AG20443 (cell line): Measurements from ENCODE around the gene SH2B3.
"Not testable (repeated sequence)": the region's sequence is repeated elsewhere in the genome, so short reads cannot be mapped to it uniquely, and the experiment has no call there.

ENCODE experiments used
- DNase-seq: peaks from one replicate; pipeline ENCODE4 v3.0.0; 2012; ENCODE audit warnings: low spot score, mixed read lengths

Gene SH2B3

DNA sequence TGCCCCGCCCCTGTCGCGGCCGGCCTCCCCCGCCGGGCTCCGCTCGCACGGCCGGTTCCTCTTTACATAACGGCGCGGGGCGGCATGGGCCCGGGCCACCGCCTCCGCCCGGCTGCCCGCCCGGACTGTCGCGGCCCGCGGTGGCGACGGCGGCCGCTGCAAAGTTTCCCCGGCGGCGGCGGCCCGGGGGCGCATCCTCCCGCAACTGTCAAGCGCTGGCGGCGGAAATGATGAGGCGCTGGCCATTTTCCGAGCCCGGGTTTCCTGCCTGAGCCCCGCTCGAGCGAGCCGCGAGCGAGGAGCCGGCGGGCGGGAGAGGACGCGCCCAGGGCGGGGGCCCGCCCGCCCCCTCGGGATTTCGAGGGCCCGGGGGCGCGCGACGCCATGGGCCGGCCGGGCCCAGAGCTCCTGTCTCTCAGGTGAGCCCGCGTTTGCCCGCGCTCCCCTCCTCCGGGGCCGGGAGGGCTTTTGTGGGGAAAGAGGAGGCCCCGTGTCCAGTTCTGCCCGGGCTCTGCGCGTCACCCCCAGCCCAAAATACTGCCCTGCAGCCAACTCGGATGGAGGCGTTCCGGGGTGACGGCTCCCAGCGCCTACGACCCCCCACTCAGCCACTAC, at the start of gene SH2B3:
Gene SH2B3 (plus strand): TSS at position 65 of the 615 bp plus-strand sequence. CDS start 12,223 bp downstream, outside the sequence.
- DNase-seq, result no peak

DNA sequence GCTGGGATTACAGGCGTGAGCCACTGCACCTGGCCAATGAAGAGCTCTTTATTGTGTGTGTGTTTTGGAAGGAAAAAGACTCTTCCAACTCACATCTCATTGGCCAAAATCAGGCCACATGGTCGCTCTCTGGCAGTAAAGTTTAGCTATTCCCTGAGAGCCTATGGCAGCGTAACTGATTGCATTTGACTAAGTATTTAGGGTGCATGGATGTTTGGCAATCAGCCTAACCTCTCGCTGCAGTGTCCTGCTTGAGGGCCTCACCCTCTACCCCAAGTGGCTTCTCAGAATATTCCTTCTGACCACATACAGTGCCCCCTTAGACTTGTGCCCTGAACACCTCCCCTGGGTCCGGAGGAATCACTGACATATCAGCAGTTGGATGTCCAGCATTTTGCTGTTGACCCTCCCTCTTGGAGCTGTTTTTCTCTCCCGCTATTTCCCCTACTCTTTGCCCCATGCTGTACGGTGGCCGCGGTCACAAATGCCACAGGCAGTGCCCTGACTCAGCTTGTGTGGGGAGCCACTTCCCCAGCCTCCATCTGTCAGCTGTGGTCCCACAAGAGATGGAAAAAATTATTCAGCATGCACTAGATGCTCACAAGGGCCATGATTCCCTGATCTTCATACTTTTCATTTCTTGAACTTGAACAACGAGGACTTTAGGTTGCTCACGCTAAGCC, 46.4 kb upstream of the SH2B3 start:
- no peak for DNase-seq

DNA sequence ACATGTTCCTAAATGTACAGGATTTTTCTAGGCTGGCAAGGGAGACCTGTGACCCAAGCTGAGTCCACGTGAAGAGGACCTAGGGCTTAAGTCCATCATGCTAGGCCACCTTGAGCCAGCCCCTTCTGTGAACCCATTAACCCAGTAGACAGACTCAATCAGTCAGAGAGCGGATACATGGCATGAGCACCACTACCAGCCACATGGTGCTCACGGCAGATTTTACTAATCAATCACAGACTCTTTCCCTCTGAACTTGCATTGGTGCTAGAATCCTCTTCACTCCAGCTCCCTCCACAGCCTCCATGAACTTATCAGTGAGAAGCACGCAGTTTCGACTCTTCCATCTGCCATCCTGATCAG, 45.8 kb upstream of the SH2B3 start:
- DNase-seq, result no peak

GRCh38 chr12:111360325-111360930, 45.3 kb upstream of the SH2B3 start:
- no peak for DNase-seq

GRCh38 chr12:111361073-111361716, 44.5 kb upstream of the SH2B3 start:
- no peak for DNase-seq

GRCh38 chr12:111361717-111362576, 43.8 kb upstream of the SH2B3 start:
- no peak for DNase-seq

GRCh38 chr12:111362687-111363475, 42.8 kb upstream of the SH2B3 start:
- DNase-seq, result no peak

DNA sequence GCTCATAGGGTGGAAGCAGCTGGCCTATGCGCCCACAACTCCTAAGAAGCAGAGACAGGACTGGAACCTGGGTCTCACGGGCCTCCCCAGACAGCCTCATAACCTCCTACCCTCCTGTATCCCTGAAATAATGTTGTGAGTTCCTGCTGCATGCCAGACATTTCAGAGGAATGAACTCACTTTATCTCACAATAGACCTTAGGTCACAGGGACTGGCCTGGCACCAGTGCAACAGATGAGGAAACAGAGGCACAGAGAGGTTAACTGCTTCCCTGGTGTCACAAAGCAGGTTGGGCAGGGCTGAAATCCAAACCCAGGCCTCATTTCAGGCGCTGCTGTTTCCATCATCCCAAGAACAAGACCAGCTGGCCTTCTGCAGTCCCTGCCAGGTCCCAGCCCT, 42.1 kb upstream of the SH2B3 start:
- DNase-seq, result peak; percentile 69

DNA sequence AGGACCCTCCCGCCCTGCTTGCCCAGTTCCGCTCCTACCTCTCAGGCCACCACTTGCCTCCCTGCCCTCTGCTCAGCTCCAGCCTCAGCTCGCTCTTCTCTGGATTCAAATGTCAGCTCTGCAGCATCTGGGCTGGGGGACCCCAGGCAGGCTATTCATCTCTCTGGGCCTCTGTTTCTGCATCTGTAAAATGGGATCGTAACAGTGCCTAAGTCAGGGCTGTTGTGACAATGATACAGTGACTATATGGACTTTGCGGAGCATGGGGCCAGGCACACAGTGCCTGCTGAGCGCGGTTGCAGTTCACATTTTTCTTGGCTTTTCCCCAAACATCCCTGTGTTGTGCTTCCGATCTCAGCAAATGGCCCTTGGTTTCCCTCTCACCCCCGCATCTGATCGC, 39.6 kb upstream of the SH2B3 start:
- DNase-seq, result no peak

GRCh38 chr12:111366583-111366982, 39.1 kb upstream of the SH2B3 start:
- no peak for DNase-seq

- no peak for DNase-seq
Measured at GRCh38 chr12:111367661-111368221, 38.0 kb upstream of the SH2B3 start.

DNA sequence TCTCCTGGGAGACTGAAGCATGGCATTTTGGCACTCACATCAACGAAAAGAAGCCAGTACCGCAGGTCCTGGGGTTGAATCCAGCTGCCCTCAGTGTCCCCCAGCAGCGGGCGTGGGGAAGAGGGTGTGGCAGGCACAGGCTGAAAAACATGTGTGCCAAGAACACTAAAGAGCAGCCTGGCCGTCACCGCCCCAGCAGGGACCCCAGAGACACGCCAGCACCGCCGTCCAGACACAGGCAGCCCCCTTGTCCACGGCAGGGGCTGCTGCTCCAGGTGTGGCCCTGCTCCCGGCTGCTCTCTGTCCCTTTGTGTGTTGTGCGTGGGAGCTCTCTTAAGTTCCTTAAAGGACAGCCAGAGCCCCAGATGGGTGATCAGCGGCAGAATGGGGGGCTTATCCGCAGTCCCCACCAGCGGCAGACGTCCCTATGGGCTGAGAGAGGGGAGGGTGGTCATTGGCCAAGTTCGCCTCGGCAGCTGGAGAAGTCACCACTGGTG, 37.4 kb upstream of the SH2B3 start:
- peak; percentile 51 for DNase-seq

GRCh38 chr12:111368788-111369495, 36.8 kb upstream of the SH2B3 start, which contains the start of gene PHETA1:
Gene PHETA1 (minus strand): TSS chr12:111369095. CDS start chr12:111363427, 5,668 bp downstream.
- DNase-seq, result peak; percentile 98

- DNase-seq, result no peak
Measured at GRCh38 chr12:111369496-111370220, 36.1 kb upstream of the SH2B3 start.

DNA sequence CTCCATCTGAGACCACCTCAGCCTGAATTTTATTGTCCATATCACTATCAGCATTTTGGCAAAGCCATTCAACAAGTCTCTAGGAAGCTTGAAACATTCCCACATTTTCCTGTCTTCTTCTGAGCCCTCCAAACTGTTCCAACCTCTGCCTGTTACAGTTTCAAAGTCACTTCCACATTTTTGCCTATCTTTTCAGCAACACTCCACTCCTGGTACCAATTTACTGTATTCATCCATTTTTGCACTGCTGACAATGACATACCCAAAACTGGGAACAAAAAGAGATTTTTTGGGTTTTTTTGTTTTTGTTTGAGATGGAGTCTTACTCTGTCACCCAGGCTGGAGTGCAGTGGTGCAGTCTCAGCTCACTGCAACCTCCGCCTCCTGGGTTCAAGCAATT, 32.5 kb upstream of the SH2B3 start:
- not testable (repeated sequence) for DNase-seq

GRCh38 chr12:111377440-111377839, 28.3 kb upstream of the SH2B3 start:
- DNase-seq, result no peak

DNA sequence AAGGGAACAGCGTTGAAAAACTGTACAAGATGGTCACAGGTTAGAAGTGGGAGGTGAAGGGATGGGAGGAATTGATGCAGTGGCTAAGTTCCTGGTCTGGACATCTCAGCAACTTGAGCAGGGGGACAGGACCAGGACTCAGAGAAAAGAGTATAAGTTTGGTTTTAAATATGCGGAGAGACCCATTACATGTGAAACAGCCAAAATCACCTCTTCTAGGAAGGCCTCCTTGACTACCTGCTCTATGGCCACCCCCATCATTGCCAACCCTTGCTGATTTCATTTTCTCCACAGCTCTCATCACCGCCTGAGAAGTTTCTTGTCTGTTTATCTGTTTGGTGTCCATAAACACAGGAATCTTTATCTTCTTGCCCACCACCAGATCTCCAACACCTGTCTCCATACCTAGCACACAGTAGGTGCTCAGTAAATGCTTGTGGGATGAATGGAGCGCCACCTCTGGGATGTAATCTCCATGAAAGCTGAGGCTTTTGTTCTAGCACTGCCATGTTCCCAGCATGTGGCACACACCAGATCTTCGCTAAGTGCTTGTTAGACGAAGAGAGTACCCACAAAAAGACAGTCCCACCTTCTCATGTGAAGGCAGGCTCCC, 25.7 kb upstream of the SH2B3 start:
- DNase-seq, result no peak

- DNase-seq, result no peak
Measured at GRCh38 chr12:111384596-111384995, 21.1 kb upstream of the SH2B3 start.

DNA sequence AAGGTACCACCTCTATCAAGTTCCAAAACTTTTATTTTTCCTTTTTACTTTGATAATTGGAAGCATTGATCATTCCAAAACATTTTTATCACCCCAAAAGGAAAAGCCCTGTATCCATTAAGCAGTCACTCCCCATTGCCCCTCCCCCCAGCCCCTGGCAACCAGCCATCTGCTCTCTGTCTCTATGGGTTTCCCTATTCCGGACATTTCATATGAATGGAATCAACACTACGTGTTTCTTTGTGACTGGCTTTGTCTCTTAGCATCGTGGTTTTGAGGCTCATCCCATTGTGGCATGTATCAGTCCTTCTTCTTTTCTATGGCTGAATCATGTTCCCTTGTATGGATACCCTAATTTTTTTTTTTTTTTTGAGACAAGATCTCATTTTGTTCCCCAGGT, 18.8 kb upstream of the SH2B3 start:
- no peak for DNase-seq
